ENCODE data around the gene REX1BD. TPM values are rescaled to one million over a fixed set of nuclear protein-coding genes. Genes with fewer than 3 reads are reported as not detected.

Gene REX1BD
- total RNA-seq, 1 donor from 2014 or later, result 167 TPM

GRCh38 chr19:18543814-18544475 lies 44.7 kb upstream of the REX1BD start:
- no peak for DNase-seq (ENCODE audit: low read depth)
- TF ChIP-seq CTCF (conservative IDR thresholded peaks at IDR 0.05; ENCODE audit: low read depth, low read length), result no peak
- H3K4me3 ChIP-seq (ENCODE audit: low read depth, low read length), result peak overlapping the region; percentile 49

DNA sequence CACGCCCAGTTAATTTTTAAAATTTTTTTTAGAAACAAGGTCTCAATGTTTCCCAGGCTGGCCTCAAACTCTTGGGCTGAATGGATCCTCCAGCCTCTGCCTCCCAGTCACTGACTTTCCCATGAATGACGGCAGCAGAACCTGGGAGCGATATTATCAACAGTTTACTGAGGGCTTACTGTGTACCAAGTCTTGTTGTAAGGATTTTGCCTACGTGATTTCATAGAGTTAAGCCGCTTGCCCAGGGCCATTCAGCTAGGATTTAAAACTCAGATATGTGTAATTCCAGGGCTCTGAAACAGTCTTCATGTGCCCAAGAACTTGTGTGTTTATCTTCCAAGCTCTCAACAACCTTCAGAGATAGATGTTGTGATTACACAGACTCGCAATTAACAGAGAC lies 37.0 kb upstream of the REX1BD start:
- H3K4me3 ChIP-seq (ENCODE audit: low read depth, low read length), result no peak overlapping the region
- no peak for DNase-seq (ENCODE audit: low read depth)
- no peak for TF ChIP-seq CTCF (conservative IDR thresholded peaks at IDR 0.05; ENCODE audit: low read depth, low read length)

GRCh38 chr19:18557411-18558201 lies 31.0 kb upstream of the REX1BD start, which contains the start of gene KXD1:
KXD1 (plus strand) TSS chr19:18557870; CDS start chr19:18562057, 4,187 bp downstream.
- no peak for TF ChIP-seq CTCF (conservative IDR thresholded peaks at IDR 0.05; ENCODE audit: low read depth, low read length)
- H3K4me3 ChIP-seq (ENCODE audit: low read depth, low read length), result peak within 1 kb of the TSS; percentile 82
- DNase-seq (ENCODE audit: low read depth), result peak; percentile 89

GRCh38 chr19:18558202-18558555 lies 30.4 kb upstream of the REX1BD start:
- peak overlapping the region; percentile 82 for H3K4me3 ChIP-seq (ENCODE audit: low read depth, low read length)
- no peak for DNase-seq (ENCODE audit: low read depth)
- TF ChIP-seq CTCF (conservative IDR thresholded peaks at IDR 0.05; ENCODE audit: low read depth, low read length), result no peak

DNA sequence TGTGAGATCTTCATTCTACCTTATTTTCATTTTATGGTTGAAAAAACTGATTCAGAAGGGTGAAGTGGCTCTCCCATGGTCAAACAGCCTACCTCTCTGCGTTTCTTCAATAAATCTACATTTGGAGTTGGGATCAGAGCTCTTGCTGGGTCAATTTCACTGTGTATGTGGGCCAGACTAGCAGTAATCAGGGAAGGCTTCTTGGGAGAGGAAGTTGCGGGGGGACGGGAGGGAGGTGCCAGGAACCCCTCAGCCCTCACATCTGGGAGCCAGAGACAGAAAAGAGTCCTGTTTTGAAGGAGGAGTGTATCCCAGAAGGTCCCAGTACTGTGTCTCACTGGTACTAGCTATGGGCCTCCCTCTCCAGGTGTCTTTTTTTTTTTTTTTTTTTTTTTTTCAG lies 30.0 kb upstream of the REX1BD start:
- TF ChIP-seq CTCF (conservative IDR thresholded peaks at IDR 0.05; ENCODE audit: low read depth, low read length), result no peak
- no peak for DNase-seq (ENCODE audit: low read depth)
- H3K4me3 ChIP-seq (ENCODE audit: low read depth, low read length), result peak overlapping the region; percentile 82

DNA sequence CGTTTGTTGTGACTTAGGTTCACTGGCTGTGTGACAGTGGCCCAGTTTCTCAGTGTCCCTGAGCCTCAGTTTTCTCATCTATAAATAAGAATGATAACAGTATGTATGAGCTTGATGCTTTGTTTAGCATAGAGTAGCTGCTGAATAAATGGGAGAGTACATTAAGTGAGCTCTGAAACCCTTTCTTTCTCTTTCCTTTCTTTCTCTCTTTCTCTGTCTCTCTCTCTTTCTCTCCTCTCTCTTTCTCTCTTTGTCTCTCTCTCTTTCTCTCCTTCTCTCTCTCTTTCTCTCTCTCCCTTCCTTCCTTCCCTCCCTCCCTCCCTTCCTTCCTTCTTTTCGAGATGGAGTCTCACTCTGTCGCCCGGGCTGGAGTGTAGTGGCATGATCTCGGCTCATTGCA lies 28.9 kb upstream of the REX1BD start:
- TF ChIP-seq CTCF (conservative IDR thresholded peaks at IDR 0.05; ENCODE audit: low read depth, low read length), result no peak
- H3K4me3 ChIP-seq (ENCODE audit: low read depth, low read length), result no peak overlapping the region
- no peak for DNase-seq (ENCODE audit: low read depth)

Data from epithelial cell of proximal tubule (primary cell).